Left cardiac atrium (tissue), 4 donors: ENCODE data around the gene RNF123. TPM values are rescaled to one million over a fixed set of nuclear protein-coding genes. Genes with fewer than 3 reads are reported as not detected.
A peak's percentile ranks its signal among the peaks of the same experiment; 100 is the strongest.
"Not testable (repeated sequence)": the region's sequence is repeated elsewhere in the genome, so short reads cannot be mapped to it uniquely, and the experiment has no call there.

Experiments used
- ATAC-seq, 2 donors: fragments of 200-7000 bp; cut with Tn5 transposase; one replicate each; pipeline ENCODE4 v1.9.1; 2020; ENCODE audit warnings: mild to moderate bottlenecking in 2 of 2, moderate library complexity in 2 of 2
- DNase-seq: peaks from one replicate; pipeline ENCODE4 v3.0.0-alpha.2; 2020
- intact Hi-C, 2 donors: fragments of 100-400 bp; cut with DNase I; formaldehyde crosslinking; loops; one replicate each; pipeline versions ENCODE4 v1.14.1 to v1.15.1; 2022 to 2023
- total RNA-seq, 2 donors: library from RNA; stranded (reverse); fragmentation: NEBNext Ultra II Directional; extraction: Animal tissue kit (Norgen Biotek cat#: 25700); gene quantifications; one replicate each; pipeline ENCODE4 v1.2.1, GENCODE V29; 2021
- donor health status: DM: no; HTN: yes; CAD: no.
- donor health status: DM: no; HTN: yes; CAD: no; lungs with severe emphysema.
- donor health status: DM: yes; HTN: yes; CAD: no.
- donor health status: Dilated cardiomyopathy.

RNF123 gene
- total RNA-seq, 2 donors from 2014 or later, result 39.2 to 44.8 TPM

DNA sequence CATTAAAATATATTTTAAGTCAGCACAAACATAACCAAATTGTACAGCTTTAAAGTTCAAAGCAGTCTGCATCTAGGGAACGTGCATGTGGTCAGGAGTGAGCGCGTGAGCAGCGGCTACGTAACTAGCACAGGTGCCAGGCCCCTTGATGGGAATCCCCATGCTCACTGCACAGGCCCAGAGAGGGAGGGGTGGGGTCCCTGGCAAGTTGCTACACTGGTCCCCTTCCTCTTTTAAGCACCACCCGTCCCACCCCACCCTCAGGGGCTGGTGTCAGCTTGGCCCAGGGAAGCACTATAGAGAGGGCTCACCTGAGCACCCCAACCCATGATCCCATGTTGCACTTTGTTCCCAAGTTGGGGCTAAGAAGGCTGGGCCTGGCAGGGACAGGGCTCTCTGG lies 35.2 kb downstream of the RNF123 start:
- peak; percentile 43 for DNase-seq
- intact Hi-C loops, result no loop called here

GRCh38 chr3:49725906-49726681 lies 36.7 kb downstream of the RNF123 start:
- intact Hi-C loops, result no loop called here
- ATAC-seq, result no peak
- no peak for DNase-seq

More for the DNA sequence above, 35.2 kb downstream of the RNF123 start:
- no peak for ATAC-seq

GRCh38 chr3:49727154-49727923 lies 38.0 kb downstream of the RNF123 start:
- DNase-seq (no peak), ATAC-seq (no peak)
- intact Hi-C loops, result no loop called here

DNA sequence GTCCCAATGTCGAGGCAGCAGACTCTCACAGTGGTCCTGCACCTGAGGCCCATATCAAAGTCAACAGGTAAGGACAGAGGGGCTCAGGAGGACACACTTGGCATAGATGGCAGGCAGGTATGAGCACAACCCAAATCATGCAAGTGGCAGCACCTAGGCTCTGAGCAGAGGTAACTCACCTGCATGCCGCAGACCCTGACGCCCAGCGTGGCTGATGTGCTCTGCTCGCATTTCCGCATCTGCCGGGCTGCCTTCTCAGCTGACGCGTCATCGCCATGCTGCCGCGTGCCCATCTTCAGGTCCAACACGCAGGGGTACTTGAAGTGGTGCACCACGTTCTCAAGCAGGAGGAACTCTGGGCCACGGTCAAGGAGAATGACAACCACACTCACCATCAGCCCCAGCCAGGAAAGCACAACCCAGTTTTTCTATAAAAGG lies 38.6 kb downstream of the RNF123 start:
- DNase-seq (no peak), ATAC-seq (no peak)
- intact Hi-C loops, result no loop called here

GRCh38 chr3:49729966-49730609 lies 40.7 kb downstream of the RNF123 start:
- ATAC-seq (no peak), DNase-seq (no peak)
- intact Hi-C loops, result no loop called here

DNA sequence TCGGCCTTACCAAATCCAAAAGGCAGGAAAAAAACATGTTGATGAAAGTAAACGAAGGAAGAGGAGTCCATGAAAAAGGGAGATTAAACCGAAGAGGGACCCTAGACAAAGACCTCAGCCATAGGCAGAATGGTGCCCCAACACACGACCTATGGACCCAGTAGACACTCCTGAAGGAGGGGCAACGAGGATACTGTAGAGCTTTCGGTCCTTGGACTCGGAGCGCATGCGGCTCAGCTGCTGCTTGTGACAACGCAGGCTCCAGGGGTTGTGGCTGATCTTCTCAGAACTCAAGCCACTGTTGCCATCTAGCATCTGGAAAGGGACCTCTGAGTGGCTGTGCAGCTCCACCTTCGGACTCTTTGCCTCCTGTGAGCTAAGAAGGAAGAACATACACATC lies 43.2 kb downstream of the RNF123 start:
- intact Hi-C loops, result no loop called here
- DNase-seq (no peak), ATAC-seq (no peak)

GRCh38 chr3:49733551-49733950 lies 44.2 kb downstream of the RNF123 start:
- no peak for DNase-seq
- ATAC-seq, result no peak
- intact Hi-C loops, result no loop called here

GRCh38 chr3:49734752-49735151 lies 45.4 kb downstream of the RNF123 start:
- intact Hi-C loops, result no loop called here
- peak in 1 of 2 donors; percentile 10 for ATAC-seq
- DNase-seq, result no peak

GRCh38 chr3:49738067-49738713 lies 48.8 kb downstream of the RNF123 start:
- DNase-seq, result no peak
- intact Hi-C loops, result no loop called here
- no peak for ATAC-seq

GRCh38 chr3:49740427-49740826 lies 51.1 kb downstream of the RNF123 start:
- DNase-seq (no peak), ATAC-seq (no peak)
- intact Hi-C loops, result no loop called here

DNA sequence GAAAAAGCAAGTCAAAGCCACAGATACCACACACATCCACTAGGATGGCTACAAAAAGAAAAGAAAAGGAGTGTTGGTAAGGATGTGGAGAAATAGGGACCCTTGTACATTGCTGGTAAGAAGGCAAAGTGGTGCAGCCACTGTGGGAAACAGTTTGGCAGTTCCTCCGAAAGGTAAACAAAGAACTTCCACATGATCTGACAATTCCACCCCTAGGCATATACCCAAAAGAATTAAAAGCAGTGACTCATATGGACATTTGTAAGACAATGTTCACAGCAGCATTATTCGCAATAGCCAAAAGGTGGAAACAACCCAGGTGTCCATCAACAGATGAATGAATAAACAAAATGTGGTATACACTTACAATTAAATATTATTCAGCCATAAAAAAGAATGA lies 56.6 kb downstream of the RNF123 start:
- intact Hi-C loops, result no loop called here
- ATAC-seq (no peak), DNase-seq (no peak)

DNA sequence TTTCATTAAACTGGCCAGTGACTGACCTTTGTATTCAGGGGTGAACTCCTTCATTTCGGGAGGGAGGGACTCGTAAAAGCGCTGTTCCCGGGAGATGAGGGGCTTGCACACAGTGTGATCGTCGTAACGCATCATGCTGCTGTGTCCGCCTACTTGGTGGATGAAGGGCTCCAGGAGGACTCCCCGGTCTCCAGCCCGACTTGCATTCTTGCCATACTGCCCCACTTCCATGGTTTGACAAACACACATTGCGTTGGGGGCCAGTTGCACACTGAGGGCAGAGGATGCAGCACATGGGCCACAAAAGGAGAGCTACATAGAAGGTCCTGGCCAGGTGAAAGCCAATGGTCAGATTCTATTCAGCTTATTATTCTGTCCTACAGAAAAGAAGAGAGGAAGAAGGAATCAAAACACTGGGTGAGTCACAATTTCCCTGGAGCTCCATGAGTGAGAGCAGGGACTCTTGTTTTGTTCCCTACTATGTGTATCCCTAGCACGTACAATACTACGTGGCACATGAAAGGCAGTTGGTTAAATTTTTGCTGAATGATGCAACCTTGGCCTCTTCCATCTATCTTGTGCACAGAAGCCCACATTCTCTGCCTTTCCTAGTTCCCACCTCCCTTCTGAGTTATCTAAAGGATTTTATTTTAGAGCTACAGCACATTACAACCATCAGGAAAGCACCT lies 58.6 kb downstream of the RNF123 start:
- ATAC-seq (no peak), DNase-seq (no peak)
- intact Hi-C loops, result no loop called here

DNA sequence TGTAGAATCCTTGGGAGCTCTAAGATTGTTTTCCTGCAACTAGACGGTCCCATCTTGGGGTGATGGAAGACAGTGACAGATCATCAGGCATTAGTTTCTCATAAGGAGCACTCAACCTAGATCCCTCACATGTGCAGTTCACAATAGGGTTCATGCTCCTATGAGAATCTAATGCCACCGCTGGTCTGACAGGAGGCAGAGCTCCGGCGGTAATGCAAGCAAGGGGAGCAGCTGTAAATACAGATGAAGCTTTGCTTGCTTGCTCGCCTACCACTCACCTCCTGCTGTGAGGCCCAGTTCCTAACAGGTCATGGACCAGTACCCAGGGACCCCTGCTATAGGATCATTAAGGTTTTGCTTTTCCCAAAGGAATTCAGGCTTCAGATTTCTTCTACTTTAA lies 59.5 kb downstream of the RNF123 start:
- DNase-seq, intact Hi-C loops, ATAC-seq: not testable (repeated sequence)

- DNase-seq, result no peak
- intact Hi-C loops, result no loop called here
- peak in 1 of 2 donors; percentile 53 for ATAC-seq
Measured at GRCh38 chr3:49750056-49750455, 60.7 kb downstream of the RNF123 start.

GRCh38 chr3:49751501-49751900 lies 62.1 kb downstream of the RNF123 start:
- DNase-seq (no peak), ATAC-seq (no peak)
- intact Hi-C loops, result no loop called here

GRCh38 chr3:49754536-49754935 lies 65.2 kb downstream of the RNF123 start:
- no peak for ATAC-seq
- intact Hi-C loops, result no loop called here
- DNase-seq, result no peak

DNA sequence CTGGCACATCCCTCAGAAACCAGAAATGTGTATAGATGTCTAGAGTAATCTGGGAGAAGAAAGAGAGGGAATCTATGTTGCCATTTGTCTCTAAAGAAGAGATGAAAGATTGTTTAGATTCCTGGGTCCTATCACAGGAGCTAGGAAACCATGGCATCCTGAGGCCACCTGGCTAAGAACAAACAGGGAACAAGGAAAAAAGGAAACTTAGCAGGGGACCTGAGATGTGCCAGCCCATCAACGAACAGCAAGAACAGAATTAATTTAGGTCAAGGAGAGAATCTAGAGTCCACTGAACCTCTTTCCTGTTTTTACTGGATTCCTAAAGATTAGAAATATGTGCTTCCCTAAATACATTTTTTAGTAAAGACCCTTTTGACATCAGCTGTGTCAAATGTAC lies 66.7 kb downstream of the RNF123 start:
- no peak for DNase-seq
- intact Hi-C loops, result no loop called here
- ATAC-seq, result no peak

DNA sequence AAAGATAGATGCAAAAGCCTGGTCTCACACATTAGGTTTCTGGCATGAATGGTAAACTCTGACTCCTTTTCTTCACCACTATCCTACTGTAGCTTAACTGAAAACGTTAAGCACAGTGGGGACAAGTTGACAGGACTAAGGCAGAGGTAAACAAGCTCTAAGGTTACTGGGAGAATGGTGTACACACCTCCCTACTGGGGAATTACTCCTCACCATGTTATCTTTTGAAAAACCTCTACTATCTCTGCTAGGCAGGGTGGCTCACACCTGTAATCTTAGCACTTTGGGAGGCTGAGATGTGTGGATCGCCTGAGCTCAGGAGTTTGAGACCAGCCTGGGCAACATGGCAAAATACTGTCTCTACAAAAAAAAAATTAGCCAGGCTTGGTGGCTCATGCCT lies 67.8 kb downstream of the RNF123 start:
- no peak for DNase-seq

GRCh38 chr3:49759226-49759625 lies 69.9 kb downstream of the RNF123 start:
- ATAC-seq, result peak in 1 of 2 donors; percentile 26
- no peak for DNase-seq
- intact Hi-C loops, result no loop called here

More for the DNA sequence above, 67.8 kb downstream of the RNF123 start:
- no peak for ATAC-seq
- intact Hi-C loops, result no loop called here
